GM12864 (cell line): Measurements from ENCODE around the gene DMRT1.

Experiments
- DNase-seq: peaks from one replicate; pipeline ENCODE4 v3.0.0-alpha.2; 2011; ENCODE audit warnings: low read depth
- H3K4me3 ChIP-seq: 2 replicates; pipeline ENCODE4 v1.5.1; 2011; ENCODE audit warnings: mild to moderate bottlenecking, low read depth, low read length, control low read depth
- CTCF ChIP-seq: IDR thresholded peaks from 2 replicates; pipeline ENCODE4 v1.5.1; 2011; ENCODE audit warnings: low read depth, mild to moderate bottlenecking, moderate library complexity, low read length, control low read depth, inconsistent platforms; ENCODE audit errors: missing control alignments

DMRT1 gene

GRCh38 chr9:804026-804425, 37.5 kb upstream of the DMRT1 start:
- TF ChIP-seq CTCF: no peak
- no peak for DNase-seq
- no peak overlapping the region for H3K4me3 ChIP-seq

GRCh38 chr9:805151-805550, 36.3 kb upstream of the DMRT1 start:
- DNase-seq: no peak
- no peak overlapping the region for H3K4me3 ChIP-seq

GRCh38 chr9:806285-807156, 35.0 kb upstream of the DMRT1 start:
- DNase-seq: no peak
- peak; percentile 69 for TF ChIP-seq CTCF
- H3K4me3 ChIP-seq: no peak overlapping the region

More at GRCh38 chr9:805151-805550, 36.3 kb upstream of the DMRT1 start:
- no peak for TF ChIP-seq CTCF

- H3K4me3 ChIP-seq: no peak overlapping the region
- DNase-seq: no peak
- no peak for TF ChIP-seq CTCF
Measured at GRCh38 chr9:811106-811531, 30.4 kb upstream of the DMRT1 start.

- no peak for TF ChIP-seq CTCF
- H3K4me3 ChIP-seq: no peak overlapping the region
- no peak for DNase-seq
Measured at GRCh38 chr9:818958-819357, 22.5 kb upstream of the DMRT1 start.

- TF ChIP-seq CTCF: no peak
- no peak for DNase-seq
- H3K4me3 ChIP-seq: no peak overlapping the region
Measured at GRCh38 chr9:826500-827280, 14.8 kb upstream of the DMRT1 start.

- no peak for DNase-seq
- no peak for TF ChIP-seq CTCF
- no peak overlapping the region for H3K4me3 ChIP-seq
Measured at GRCh38 chr9:840343-840742, 1.2 kb upstream of the DMRT1 start.
